NK-92 (cell line): ENCODE measurements around the gene KRTAP12-2.
"Not testable (repeated sequence)": the region's sequence is repeated elsewhere in the genome, so short reads cannot be mapped to it uniquely, and the experiment has no call there.

Experiments used
- DNase-seq: peaks from one replicate; lab custom pipeline; 2025; ENCODE audit not compliant: unreplicated experiment; lab: John Stamatoyannopoulos, UW

KRTAP12-2 gene

DNA sequence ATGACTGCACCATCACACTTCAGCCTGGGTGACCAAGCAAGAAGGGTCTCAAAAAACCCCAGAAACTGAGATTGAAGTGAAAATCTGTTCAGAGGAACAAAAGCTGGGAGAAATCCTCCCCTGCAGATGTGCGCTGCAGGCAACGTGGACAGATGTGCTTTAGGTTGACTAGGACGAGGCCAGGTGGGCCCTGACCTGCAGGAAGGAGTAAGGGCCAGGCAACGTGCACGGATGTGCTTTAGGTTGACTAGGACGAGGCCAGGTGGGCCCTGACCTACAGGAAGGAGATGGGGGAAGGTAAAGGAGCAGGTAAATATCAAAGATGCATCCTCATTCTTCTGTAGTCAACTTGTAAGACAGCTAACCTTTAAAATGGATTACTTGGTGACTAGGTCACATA, 17.8 kb upstream of the KRTAP12-2 start:
- no peak for DNase-seq

DNA sequence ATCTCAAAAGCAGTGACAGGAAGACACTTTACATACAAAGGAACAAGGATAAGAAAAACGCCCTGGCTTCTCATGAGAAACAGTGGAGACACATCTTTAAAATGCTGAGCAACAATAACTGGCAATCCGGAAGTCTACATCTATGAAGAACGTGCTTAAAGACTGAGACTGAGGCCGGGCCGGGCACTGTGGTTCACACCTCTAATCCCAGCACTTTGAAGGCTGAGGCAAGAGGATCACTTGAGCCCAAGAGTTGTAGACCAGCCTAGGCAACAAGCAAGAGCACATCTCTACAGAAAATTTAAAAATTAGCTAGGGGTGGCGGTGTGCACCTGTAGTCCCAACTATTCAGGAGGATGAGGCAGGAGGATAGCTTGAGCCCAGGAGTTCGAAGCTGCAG, 17.4 kb upstream of the KRTAP12-2 start:
- DNase-seq = no peak

DNA sequence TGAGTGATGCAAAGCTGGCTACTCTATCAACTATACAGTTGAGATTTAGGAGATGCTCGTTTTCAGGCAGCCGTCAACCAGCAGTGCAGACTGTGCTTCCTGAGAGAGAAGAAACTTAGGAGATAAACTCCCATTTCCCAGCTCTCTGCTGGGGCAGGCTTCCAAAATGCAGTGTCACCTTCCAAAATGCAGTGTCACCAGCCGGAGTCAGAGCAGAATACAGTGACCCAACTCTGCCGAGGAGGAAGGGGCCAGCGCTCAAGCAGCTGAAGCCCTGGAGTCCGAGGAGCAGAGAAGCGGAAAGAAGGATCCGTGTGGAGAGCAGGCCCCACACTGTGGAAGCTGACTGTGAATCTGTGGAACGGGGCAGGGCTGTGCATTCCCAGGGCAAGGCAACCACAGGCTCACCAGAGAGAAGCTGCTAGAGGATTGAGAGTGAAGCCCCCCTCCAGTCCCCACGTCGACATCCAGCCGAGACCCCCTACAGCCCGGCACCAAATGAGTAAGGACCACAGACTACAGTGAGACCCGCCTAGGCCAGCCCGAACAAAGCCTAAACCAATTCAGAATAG, 15.9 kb upstream of the KRTAP12-2 start:
- DNase-seq = no peak

DNA sequence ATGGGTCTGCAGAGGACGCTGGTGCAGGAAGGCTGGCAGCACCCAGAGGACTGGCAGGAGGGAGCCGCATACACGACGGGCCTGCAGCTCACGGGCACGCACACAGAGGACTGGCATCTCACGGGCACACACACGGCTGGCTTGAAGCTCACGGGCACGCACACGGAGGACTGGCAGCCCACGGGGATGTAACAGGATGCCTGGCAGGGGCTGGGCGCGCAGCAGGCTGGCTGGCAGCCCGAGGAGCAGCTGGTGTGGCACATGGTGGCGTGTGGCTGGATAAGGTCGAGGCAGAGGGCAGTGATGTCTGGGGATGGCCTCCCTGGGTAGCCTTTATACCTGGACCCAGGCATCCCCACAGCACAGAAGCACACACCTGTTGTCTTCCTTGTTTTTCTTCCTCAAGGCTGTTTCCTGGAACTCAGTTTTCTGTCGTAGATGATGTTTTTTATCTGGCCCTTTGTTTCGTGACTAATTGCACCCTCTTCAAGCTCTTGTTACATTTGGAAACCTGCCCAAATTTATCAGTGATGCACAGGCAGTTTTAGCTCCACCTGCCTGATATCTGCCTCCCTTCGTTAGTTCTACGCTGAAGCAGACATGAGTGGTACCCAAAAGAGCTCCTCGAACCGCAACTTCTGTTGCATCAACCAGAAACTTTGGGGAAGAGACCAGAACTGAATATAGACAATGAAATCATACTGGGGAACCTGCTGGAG, 15.3 kb upstream of the KRTAP12-2 start, which contains the start of gene KRTAP12-1:
KRTAP12-1 (minus strand) TSS at position 303 of the 719 bp plus-strand sequence; CDS start at position 263, 40 bp downstream.
- DNase-seq = no peak

DNA sequence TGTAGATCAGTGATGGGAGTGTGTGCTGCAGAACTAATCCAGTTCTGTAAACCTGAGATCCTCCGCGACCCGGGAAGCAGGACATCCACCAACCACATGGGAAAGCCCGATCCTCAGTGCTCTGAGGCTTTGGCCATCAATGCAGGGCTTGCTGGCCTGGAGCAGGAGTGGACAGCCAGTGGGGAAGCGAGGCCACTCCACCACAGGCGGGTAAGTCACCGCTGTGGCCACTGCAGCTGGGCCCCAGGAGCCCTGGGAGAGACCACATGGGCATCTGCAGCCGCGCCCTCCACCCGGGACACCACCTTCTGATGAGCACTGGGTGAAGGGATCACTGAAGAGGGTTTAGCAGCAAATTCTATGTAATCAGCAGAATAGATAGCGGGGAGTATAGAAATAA, 14.4 kb upstream of the KRTAP12-2 start:
- DNase-seq = no peak

DNA sequence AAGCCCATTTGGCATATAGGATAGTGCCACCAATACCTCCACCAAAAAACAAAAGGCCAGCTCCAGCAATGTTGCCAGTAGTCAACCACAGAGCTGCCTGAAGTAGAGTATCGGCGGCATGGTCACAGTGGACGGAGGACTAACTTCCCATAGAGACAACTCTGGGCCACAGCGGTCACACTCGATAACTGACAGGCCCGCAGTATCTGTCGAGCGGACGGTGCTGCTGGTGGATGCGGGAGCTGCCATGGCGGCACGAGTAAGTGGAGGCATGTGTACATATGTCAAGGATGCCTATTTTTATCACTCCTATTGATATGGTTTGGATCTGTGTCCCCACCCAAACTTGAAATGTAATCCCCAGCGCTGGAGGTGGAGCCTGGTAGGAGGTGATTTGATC, 11.2 kb upstream of the KRTAP12-2 start:
- no peak for DNase-seq

DNA sequence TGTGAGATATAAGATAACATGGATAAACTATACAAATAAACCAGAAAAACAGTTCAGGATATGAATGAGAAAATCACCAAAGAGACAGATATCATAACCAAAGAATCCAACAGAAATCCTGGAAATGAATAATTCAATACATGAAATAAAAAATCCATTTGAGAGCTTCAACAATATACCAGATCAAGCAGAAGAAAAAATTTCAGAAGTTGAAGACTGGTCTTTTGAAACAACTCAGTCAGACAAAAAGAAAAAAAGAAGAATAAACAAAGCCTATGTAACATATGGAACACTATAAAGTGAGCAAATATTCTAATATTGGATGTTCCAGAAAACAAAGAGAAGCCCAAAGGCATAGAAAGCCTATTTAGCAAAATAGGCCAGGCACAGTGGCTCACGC, 5.2 kb upstream of the KRTAP12-2 start:
- DNase-seq = no peak

DNA sequence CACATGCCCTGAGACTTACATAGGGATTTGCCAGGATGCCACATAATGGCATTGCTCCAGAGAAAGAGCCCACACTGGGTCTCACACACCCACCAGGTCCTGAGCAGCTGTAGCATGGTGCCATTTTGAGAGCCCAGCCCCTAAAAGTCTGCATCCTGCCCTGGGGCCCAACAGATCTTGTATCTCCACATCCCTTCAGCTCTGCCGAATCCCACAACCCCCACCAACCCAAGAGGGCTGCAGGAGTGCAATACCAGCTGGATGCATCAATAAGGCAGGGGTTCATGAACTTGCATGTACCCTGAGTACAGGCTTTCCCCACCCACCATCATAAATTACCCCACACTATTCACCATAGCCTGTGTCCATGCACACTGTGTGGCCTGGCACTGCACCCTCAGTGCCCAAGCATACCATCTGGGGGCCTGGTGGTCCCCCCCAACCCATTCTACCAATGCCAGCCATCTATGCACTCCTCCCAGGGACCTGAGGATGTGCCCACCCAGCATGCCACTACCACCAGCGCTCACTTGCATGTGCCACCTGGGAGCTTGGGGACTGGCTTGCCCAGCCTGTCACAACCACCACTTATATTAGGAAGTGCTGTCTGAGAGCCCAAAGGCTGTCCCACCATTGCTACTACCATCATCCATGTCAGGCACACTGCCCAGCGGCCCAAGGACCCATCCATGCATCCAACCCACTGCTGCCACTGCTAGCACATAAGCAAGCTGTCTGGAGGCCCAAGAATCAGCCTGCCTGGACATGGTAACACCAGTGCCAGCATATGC, 4.1 kb upstream of the KRTAP12-2 start:
- no peak for DNase-seq

DNA sequence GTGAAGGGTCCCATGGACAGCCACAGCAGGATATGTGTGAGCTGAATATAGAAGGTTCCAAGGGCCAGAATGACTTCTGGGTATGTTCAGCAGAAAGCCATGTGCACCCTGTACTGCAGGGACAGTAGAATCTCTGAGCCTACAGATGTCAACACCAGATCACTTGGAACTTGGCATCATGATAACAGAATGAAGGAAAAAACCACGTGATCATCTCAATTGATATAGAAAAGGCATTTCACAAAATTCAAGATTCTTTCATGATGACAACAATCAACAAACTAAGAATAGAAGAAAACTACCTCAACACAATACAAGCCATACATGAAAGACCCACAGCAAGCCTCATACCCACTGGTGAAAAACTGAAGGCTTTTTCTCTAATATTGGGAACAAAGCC, 885 bp upstream of the KRTAP12-2 start:
- DNase-seq = no peak

DNA sequence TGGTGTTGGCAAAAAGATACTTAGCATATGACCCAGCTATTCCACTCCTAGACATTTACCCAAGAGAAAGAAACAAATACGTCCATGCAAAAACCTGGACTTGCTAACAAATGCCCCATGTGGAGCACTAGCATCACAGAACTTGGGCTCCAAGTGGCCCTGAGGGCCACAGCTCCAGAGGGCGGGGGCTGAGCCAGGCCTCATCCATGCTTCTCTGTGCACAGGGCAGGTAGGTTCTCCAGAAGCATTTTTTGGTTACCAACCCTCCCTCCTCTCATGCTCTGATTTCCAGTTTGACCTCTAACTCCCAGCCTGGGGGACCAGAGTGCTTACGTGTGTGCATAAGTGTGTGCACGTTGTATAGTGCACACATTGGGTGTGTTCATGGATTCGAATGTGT, 2.0 kb downstream of the KRTAP12-2 start:
- DNase-seq = no peak

DNA sequence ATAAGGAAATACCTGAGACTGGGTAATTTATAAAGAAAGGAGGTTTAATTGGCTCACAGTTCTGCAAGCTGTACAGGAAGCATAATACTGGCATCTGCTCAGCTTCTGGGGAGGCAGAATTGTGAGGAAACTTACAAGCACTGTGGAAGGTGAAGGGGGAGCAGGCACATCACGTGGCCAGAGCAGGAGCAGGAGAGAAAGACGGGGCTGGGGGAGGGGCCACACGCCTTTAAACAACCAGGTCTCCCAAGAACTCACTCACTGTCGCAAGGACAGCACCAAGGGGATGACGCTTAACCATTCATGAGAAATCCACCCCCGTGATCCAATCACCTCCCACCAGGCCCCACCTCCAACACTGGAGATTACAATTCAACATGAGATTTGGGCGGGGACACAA, 5.2 kb downstream of the KRTAP12-2 start:
- not testable (repeated sequence) for DNase-seq

DNA sequence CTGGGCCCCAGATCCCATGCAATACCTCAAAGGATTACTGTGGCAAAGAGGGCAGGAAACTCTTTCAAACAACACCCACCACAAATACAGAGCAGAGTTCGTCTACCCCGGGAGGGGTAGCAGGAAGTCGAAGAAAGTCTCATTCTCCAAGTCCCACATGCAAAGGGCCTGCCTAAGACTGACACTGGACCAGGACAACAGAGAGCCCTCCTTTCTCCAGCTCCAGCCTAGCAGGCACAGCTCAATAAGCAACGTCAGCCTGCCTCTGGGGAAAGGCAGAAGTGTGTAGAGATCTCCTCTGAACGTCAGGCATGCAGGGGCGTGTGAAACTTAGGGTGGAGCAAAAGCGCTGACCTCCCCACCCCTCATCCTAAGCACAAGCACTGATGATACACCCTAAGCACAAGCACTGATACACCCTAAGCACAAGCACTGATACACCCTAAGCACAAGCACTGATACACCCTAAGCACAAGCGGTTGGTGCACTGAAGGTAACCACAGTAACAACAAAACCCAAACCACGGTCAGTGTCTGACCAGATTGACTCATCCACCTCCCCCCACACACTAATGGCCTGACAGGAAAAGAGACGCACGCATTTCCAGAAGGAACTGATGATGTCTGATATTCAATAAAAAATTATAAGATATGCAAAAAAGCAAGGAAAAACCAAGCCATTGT, 7.7 kb downstream of the KRTAP12-2 start:
- no peak for DNase-seq

DNA sequence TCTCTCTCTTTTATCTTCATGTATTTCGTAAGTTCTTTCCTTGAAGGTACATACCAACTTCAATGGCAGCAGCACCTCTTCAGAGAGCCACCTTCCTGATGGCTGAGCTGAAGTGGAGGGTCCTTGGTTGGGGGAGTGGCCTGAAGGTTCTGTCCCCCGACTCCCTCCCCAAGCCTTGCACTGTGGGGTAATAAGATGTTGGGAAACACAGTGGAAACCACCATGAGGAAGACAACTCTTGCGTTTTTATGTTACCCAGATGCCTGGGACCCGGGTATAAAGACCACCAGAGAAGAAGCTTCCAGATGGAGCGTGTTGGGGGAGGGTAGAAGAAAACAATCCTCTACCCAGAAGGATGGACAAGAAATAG, 8.2 kb downstream of the KRTAP12-2 start:
- no peak for DNase-seq

DNA sequence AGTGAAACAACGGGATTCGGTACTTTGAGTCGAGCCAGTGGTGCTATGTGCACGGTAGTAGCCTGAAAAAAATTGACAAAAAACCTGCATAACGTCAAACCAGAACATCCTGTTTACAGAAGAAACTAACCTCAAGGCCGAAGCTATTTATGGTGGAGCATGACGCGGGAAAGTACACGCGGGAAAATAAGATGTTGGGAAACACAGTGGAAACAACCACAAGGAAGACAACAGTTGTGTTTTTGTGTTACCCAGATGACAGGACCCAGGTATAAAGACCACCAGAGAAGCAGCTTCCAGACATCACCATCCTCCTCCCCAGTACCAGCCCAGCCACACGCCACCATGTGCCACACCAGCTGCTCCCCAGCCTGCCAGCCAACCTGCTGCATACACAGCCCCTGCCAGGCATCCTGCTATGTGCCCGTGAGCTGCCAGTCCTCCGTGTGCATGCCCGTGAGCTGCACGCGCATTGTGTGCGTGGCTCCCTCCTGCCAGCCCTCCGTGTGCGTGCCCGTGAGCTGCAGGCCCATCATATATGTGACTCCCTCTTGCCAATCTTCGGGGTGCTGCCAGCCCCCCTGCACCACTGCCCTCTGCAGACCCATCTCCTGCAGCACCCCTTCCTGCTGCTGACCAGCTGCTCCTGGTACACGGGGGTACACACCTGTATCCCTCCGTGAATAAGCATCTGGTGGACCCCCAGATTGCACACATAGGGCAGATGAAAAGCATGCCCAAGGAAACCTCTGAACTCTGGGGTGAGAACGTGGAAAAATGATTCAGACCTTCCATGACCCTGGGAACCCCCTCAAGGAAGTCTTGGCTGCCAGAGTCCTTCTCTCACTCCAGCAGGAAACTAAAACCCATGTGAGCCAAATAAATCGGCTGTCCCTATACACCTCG, 8.8 kb downstream of the KRTAP12-2 start, which contains the start of gene KRTAP12-3:
KRTAP12-3 (plus strand) TSS at position 298 of the 906 bp plus-strand sequence; CDS start at position 346, 48 bp downstream.
- no peak for DNase-seq

DNA sequence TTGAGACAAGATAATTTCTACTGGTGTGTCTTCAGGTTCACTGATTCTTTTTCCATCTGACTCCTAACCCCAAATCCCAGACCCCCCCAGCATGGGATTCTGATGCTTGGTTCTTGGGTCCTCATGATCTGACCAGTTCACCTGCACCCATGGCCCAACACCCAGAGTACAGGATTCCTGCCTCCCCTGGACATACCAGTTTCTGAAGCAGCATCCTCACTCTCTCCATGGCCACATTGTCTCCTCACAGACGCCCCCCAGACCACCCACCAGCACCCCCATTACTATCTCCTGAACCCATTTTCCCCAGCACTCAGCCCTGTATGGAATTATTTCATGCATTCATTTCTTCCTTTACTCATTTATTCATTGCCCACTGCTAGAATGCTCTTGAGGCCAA, 9.9 kb downstream of the KRTAP12-2 start:
- DNase-seq = no peak

DNA sequence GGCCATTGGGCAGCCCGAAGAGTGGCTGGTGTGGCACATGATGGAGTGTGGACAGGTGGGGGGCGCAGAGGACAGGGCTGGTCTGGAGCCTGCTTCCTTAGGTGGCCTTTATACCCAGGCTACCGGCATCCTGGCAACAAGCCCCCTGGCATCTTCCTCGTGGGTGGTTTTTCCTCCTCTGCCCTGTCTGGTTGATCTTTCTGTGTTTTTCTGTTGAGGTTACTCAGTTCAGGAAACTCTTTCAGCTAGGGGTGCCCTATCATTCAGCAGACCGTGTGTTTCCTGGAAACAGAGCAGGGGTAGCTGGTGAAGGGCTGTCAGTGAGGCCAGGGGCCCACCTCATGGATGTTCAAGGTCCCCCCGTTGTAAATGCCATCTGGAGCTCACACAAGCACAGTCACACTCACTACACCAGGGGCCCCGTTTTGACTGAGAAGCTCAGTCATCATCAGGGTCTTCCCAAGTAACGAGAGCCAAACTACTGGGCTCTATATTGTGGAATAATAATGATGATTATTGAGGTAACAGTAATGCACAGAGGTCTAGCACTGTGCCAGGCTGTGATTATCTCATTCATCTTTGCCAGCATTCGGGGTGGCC, 12.1 kb downstream of the KRTAP12-2 start, which contains the start of gene KRTAP12-4:
KRTAP12-4 (minus strand) TSS at position 84 of the 600 bp plus-strand sequence; CDS start at position 39, 45 bp downstream.
- DNase-seq = no peak

DNA sequence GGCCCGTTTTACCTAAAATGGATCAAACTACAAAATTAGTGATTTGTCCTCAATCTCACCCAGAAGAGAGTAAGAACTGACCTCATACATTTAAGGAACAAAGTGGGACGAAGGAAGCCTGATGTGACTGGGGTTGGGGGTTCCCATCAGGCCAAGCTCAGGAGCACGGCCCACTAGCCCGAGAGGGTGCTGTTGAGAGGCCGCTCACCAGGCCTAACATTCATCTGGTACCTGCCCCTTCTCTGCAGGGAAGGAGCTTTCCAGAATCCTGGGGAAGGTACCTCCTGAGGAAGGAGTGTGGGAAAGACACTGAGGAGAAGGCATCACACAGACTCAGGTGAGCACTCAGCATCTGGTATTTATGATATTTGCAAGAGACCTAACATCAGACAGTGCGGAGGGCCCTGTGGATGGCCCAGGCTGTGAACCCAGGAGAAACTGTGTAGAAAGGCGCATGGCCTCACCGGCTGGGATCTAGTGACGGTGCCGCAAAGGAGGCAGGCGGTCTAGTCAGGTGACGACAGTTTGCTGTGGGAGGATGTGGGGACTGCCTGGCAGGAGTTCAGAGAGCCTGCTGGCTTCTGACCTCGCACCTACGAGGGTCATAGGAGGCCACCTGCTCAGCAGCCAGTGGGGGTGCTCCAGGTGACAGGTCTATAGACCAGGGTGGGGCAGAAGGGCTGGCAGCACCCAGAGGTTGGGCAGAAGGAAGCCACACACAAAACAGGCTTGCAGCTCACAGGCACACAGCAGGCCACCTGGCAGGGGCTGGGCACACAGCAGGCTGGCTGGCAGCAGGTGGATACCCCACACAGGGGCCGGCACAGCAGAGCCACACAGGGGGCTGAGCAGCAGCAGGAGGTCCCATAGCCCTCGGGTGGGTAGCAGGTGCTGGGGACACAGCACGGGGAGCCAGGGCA, 12.8 kb downstream of the KRTAP12-2 start:
- no peak for DNase-seq

DNA sequence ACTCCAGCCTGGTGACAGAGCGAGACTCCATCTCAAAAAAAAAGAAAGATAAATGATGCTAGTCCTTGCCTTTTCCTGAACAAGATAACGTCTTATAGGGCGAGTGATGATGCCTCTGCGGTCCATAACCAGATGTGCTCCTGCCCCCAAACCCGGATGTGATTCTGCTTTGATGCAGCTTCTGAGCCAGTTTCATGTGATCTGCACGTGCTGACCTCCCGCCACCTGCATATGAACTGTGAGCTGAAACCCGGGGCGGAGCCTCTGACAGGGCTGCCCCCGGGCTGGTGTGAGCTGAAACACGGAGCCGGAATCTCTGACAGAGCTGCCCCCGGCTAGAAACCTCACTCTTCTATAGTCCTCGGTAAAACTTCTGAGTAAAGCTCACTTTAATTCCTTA, 13.6 kb downstream of the KRTAP12-2 start:
- no peak for DNase-seq
